Cerebellar nuclear complex (tissue), 1 donor: Measurements from ENCODE around the gene CACNB3.

Experiments used
- DNase-seq, 2 experiments: peaks; one replicate each; lab custom pipeline; 2025; lab: John Stamatoyannopoulos, UW

The CACNB3 gene

DNA sequence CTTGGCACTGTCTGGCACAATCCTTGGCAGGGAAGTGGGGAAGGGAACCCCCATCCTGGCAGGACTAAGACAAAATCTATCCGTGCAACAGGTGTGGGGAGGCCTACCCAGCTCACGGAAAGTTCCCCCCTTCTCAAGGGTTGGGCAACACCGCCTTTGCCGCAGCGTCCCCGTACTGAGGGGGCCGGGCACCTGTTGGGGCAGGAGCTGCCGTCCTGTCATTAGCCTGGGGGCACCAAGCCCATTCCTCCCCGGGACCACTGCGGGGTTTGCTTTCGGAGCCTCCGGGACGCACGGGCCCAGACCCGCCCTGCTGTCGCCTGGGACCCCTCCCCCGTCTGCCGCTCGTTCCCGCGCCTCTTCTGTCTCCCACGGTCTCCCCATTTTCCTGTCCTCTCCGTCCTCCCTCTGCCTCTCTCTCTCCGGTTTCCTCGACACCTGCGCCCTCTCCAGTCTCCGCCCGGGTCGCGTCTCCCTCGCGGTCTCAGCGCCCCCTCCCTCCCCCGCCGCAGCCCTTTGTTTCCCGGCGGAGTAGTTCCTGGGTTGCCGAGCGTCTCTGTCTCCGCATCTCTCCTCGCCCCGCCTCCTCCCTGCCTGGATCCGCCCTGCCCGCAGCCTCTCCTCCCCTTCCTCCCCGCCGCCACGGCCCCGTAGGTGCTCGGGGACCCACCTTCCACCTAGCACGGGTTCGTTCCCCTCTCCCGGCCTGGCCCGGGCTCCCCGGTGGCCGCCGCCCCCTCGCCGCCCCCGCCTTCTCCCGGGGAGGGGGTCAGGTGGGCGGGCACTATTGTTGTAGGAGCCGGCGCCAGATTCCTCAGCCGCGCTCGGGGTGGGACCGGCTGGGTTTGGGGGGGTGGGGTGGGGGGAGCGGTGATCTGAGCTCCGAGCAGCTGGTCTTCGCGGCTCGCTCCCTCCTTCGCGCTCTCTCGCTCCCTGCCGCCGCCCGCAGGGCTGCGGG is at the start of gene CACNB3:
Gene CACNB3, plus strand, starts transcription at position 624 of the 958 bp plus-strand sequence. CDS start 434 bp downstream, outside the sequence.
- DNase-seq = peak in 1 of 2 experiments; percentile 24

DNA sequence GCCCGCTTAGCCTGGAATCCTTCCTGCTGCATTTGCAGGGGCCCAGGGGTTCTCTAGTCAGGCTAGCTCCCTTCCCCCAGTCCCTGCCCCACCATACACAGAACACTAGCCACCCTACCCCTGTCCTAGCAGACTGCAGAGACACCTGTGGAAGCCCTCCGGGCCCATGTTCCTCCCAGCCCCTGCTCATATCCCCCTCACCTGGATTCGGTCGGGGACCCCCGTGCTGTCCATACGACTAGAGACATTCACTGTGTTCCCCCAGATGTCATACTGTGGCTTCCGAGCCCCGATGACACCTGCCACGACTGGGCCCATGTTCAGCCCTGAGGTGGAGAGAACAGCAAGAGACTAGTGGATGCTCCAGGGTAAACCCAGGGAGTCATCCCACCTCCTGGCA is 49.6 kb upstream of the CACNB3 start:
- DNase-seq = no peak

- no peak for DNase-seq
Observed at GRCh38 chr12:48770756-48771155, 47.5 kb upstream of the CACNB3 start.

- no peak for DNase-seq
Observed at GRCh38 chr12:48771588-48772112, 46.6 kb upstream of the CACNB3 start.

GRCh38 chr12:48773686-48774085 is 44.6 kb upstream of the CACNB3 start:
- no peak for DNase-seq

DNA sequence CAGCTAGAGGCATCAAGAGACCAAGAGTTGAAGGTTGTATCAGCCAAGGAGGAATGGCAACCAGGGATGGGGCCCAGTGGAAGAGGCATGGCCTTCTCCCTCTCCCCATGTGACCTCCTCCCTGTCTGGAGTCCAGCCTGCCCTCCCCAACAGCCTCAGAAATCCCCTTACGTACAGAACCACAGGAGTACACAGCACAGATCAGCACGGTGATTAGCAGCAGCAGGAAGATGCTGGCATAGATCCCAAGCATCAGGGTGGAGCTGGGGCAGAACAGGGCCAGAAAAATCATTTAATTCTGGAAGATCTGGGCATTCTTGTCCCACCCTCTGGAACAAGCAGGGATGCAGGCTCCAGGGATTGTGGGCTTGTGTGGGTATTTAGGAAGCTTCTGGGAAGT is 43.8 kb upstream of the CACNB3 start:
- no peak for DNase-seq

DNA sequence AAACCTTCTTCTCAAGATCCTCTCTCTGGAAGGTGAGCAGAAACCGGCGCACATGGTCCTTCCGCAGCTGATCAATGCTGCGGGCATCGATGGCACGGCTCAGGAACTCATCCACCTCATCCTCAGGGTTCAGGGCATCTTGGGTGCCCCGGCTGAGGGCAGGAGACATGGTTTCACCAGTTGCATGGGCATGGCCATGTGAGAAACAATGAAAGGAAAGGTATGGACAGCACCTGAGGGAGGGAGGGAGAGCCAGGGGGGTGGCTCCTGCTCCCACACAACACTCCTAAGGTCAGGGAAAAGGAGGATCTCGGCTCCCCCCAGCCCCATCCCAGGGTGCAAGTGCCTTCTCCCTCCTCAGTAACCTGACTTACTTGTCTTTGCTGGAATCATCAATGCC is 43.0 kb upstream of the CACNB3 start:
- no peak for DNase-seq

GRCh38 chr12:48775991-48776649 is 42.2 kb upstream of the CACNB3 start:
- no peak for DNase-seq

DNA sequence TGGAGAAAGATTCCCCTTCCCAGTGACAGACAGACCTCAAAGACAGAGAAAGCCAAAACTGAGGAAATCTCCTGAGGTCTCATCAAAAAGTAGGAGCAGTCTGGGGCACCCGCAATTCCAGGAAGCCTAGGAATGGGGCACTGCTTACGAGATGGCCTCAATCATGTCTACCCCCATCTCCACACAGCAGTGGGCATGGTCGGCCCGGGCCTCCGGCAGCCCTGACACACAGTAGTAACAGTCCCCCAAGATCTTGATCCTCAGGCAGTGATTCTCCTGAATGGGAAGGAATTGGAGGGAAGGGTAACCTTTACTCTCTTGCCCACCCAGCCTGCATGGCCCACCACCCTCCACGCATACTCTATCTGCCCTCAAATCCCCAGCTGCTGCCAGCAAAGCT is 41.3 kb upstream of the CACNB3 start:
- no peak for DNase-seq

DNA sequence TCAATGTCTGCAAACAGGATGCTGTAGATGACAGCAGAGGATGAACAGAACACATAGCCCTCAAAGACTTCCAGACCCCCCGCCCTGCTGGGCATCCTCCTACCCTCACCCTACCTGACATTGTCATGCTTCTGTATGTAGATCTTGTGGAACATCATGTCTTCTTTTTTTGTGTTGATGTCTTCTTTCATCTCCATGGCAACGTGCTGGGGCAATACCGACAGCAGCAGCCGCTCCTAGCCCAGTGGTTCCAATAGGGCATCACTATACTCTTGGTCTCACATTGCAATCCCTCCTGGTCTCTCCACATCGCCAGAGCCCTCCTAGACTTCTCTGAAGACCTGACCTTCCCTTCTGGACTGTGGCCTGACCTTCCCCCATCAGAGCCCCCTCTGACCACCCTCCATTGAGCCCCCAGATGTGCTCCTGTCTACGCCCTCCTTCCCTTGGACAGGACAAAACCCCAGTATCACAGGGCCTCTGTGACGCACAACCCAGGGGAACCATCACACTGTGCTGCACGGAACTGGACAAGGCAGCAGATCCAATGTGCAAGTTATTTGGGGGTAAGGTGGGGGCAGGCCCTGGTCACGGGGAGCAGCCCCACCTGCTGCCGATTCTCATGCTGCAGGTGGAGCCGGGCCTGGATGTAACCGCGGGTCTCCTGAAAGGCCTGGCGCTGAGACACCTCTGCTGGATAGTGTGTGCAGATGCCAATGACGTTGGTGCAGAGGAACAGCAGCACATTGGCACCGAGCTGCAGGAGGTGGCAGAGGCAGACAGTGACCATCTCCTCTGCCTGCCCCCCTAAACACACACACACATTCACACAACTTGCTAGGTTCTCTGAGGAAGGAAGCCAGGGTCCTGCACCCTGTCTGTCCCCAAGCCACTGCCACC is 40.5 kb upstream of the CACNB3 start:
- DNase-seq = no peak

DNA sequence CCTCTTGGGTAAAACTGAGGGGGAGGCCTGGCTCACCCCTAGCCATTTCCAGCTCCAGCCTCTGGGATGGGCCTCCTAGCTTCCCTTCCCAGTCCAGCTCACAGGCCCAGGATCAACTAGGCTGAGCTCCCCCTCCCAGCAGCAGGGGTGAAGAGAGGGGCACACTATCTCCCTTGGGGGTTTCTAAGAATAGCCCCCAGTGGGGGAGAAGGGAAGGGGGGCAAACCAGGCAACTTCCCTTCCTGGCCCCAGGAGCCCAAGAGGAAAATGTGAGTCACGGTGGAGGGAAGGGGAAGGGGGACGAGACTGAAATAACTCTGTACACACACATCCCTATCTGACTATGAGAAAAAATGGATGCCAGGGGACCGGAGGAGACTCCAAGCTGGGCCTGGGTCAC is 38.4 kb upstream of the CACNB3 start:
- DNase-seq = no peak

- DNase-seq = no peak
Observed at GRCh38 chr12:48780381-48781025, 37.8 kb upstream of the CACNB3 start.

DNA sequence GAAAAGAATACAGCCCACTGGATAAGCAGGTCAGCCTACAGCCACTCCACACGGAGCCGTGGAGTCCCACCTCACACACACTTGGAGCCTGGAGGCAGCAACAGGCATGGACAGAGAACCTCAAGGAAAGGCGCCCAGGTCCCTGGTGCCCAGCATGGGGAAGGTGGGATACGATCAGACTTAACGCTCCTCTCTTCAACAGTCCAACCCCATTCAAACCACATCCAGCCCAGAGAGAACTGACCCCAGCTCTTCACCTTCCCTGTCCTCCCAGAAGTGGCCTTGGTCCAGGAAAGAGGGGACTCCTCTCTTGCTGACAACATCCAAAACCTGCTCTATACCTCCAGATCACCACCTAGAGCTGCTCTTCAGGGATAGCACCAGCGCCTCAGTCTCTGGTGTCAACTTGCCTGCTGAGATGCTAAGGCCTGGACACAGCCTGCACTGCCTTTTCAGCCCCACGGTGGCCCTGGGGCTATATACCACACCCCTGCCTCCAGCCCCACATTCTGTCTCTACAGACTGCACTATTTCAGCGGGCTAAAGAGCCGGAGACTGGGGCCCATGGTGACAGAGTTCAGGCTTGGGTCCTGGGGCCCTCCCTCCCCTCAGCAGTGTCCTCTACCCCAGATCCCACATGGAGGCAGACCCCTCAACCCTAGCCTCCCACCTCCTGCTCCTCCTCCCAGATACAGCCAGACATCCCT is 36.4 kb upstream of the CACNB3 start:
- DNase-seq = no peak

GRCh38 chr12:48782457-48783395 is 35.6 kb upstream of the CACNB3 start:
- DNase-seq = no peak

GRCh38 chr12:48783432-48783831 is 34.9 kb upstream of the CACNB3 start:
- DNase-seq = no peak

DNA sequence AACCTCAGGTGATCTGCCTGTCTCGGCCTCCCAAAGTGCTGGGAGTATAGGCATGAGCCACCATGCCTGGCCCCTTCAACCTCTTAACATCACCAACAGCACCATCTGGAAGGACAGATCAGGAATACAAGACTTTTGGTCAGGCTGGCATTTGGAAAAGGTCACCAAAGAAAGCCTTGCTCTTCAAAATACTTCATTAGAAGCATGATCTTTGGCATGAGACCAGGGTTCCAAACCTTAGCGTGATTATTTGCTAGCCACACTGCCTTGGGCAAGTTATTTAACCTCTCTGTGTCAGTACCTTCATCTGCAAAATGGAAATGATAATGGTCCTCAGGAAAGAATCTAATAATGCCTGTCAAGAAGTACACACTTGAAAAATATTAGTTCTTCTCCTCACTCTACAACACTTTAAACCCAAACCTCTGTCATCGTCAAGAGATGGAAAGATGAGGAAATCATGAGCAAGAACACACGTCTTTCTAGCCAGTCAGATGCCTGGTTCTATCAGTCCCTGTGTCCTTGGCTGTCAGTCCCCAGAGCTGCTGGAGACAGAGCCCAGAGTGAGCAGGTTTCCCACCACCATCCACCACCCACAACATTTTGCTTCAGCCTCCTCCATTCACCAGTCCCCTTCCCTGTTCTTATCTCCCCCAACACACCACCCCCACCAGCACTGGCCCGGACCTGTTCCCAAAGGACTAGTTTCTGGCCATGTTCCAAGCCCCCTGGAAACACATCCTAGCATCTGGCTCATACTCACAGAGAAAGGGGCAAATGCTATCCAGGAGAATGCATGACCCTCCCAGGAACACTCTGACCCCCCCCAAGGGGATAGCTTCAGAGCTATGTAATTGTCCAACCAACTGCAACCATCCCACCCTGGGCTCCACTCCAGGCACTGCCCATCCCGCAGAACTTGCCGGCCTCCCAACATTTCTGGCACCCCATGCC is 31.4 kb upstream of the CACNB3 start:
- DNase-seq = no peak

DNA sequence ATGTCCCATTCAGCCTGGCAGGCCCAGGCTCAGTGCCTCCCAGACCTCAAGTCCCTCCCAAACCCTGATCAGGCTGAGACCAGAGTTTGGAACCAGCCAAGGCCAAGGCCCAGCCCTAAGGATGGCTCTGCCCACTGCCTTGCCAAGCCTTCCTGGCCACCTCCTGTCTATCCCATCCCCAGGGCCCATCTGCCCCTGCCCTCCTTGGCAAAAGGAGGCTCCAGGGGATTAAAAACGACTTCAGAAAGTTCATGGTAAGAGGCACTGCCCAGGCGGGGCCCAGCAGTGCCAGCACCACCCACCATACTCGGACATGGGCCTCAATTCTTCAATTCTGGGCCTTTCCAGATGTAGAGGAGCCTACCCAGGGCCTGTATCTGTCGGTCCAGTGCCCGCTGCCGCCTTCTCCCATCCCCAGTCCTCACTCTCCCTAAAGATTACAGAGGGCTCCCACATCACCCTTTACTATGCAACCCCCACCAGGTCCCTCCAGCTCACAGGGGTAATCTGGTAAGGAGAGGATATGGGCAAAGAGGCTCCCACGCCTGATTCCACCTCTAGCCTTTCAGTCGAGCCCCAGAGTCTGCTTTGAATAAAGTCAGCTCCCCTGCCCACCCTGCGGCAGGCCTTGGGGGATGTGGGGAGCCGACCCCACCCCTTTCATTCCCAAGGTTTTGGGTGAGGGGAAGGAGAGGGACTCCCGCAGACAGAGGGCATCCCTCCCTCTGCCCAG is 30.3 kb upstream of the CACNB3 start:
- DNase-seq = no peak

DNA sequence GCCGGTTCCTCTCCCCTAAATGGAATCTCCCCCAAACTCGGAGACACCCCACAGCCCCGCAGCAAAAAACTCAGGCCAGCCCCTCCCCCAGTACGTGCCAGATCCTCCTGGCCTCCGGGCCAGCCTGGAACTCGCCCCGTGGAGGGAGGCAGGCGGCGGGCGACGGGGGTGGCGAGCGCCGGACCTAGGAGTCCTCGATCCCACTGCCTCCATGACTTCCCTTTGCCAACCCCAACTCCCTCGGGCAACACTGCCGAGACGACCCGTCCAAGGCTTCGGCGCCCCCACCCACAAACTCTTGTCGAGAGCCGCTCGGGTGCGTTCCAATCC is 29.8 kb upstream of the CACNB3 start:
- no peak for DNase-seq
